ENCODE data around the gene NDOR1. TPM values are rescaled to one million over a fixed set of nuclear protein-coding genes. Genes with fewer than 3 reads are reported as not detected.

Gene NDOR1
- total RNA-seq, 4 donors from 2014 or later, result 6.5 to 12.3 (median 8.0) TPM

- intact Hi-C loops (cut with DNase I), result no loop called here
- no peak for TF ChIP-seq POLR2A (IDR thresholded peaks at IDR 0.05; ENCODE audit: low read depth)
- TF ChIP-seq POLR2AphosphoS5 (IDR thresholded peaks at IDR 0.05), result no peak
- TF ChIP-seq EP300 (IDR thresholded peaks at IDR 0.05), result no peak
- no peak for TF ChIP-seq CTCF (IDR thresholded peaks at IDR 0.05)
- peaks cover 0 to 15% (median 5%) of the 10 kb centered on the region in 4 donors for H3K4me1 ChIP-seq
- no peaks in the 10 kb centered on the region for H3K9me3 ChIP-seq
- no peaks in the 10 kb centered on the region for H3K27me3 ChIP-seq
- WGBS, result 94% methylated on average over 14 of the region's 17 CpGs
- no peak overlapping the region for H3K4me3 ChIP-seq
- peaks cover 50 to 80% (median 73%) of the 10 kb centered on the region in 4 donors for H3K36me3 ChIP-seq
- no peak for DNase-seq (ENCODE audit: extremely low spot score)
- no peak overlapping the region for H3K27ac ChIP-seq (replicated peaks in 1 of 4)
Measured at GRCh38 chr9:137179761-137180160, 25.7 kb upstream of the NDOR1 start.

GRCh38 chr9:137180491-137180890 is 25.0 kb upstream of the NDOR1 start:
- no peak overlapping the region for H3K27ac ChIP-seq (replicated peaks in 1 of 4)
- no peak overlapping the region for H3K4me3 ChIP-seq
- intact Hi-C loops (cut with DNase I), result no loop called here
- no CpG with 5 or more reads among the region's 20 CpGs for WGBS
- TF ChIP-seq POLR2A (IDR thresholded peaks at IDR 0.05; ENCODE audit: low read depth), result no peak
- TF ChIP-seq EP300 (IDR thresholded peaks at IDR 0.05), result no peak
- TF ChIP-seq POLR2AphosphoS5 (IDR thresholded peaks at IDR 0.05), result no peak
- no peak for TF ChIP-seq CTCF (IDR thresholded peaks at IDR 0.05)
- H3K9me3 ChIP-seq, result no peaks in the 10 kb centered on the region
- peaks cover 0 to 15% (median 5%) of the 10 kb centered on the region in 4 donors for H3K4me1 ChIP-seq
- peaks cover 52 to 87% (median 80%) of the 10 kb centered on the region in 4 donors for H3K36me3 ChIP-seq
- no peak for DNase-seq (ENCODE audit: extremely low spot score)
- H3K27me3 ChIP-seq, result no peaks in the 10 kb centered on the region

GRCh38 chr9:137181680-137182079 is 23.8 kb upstream of the NDOR1 start:
- peaks cover 7 to 26% (median 17%) of the 10 kb centered on the region in 4 donors for H3K4me1 ChIP-seq
- intact Hi-C loops (cut with DNase I), result no loop called here
- peaks cover 57 to 99% (median 91%) of the 10 kb centered on the region in 4 donors for H3K36me3 ChIP-seq
- no peak overlapping the region for H3K27ac ChIP-seq (replicated peaks in 1 of 4)
- TF ChIP-seq CTCF (IDR thresholded peaks at IDR 0.05) (no peak), POLR2AphosphoS5 (IDR thresholded peaks at IDR 0.05) (no peak), POLR2A (IDR thresholded peaks at IDR 0.05; ENCODE audit: low read depth) (no peak), EP300 (IDR thresholded peaks at IDR 0.05) (no peak)
- H3K4me3 ChIP-seq, result no peak overlapping the region
- no peaks in the 10 kb centered on the region for H3K27me3 ChIP-seq
- 95% methylated on average over 19 of the region's 22 CpGs for WGBS
- DNase-seq (ENCODE audit: extremely low spot score), result no peak
- H3K9me3 ChIP-seq, result no peaks in the 10 kb centered on the region

- H3K27me3 ChIP-seq, result no peaks in the 10 kb centered on the region
- peaks cover 19 to 38% (median 28%) of the 10 kb centered on the region in 4 donors for H3K4me1 ChIP-seq
- no peak overlapping the region for H3K4me3 ChIP-seq
- H3K27ac ChIP-seq (replicated peaks in 1 of 4), result no peak overlapping the region
- intact Hi-C loops (cut with DNase I), result no loop called here
- WGBS, result 83% methylated on average over 6 of the region's 17 CpGs
- TF ChIP-seq POLR2A (IDR thresholded peaks at IDR 0.05; ENCODE audit: low read depth) (no peak), EP300 (IDR thresholded peaks at IDR 0.05) (no peak), POLR2AphosphoS5 (IDR thresholded peaks at IDR 0.05) (no peak), CTCF (IDR thresholded peaks at IDR 0.05) (no peak)
- H3K36me3 ChIP-seq, result peaks cover 57 to 94% (median 85%) of the 10 kb centered on the region in 4 donors
- H3K9me3 ChIP-seq, result no peaks in the 10 kb centered on the region
- no peak for DNase-seq (ENCODE audit: extremely low spot score)
Measured at GRCh38 chr9:137182836-137183235, 22.7 kb upstream of the NDOR1 start.

Measured in esophagus muscularis mucosa (tissue), 4 donors.